ENCODE measurements around the gene CADM1.
"Not testable (repeated sequence)": the region's sequence is repeated elsewhere in the genome, so short reads cannot be mapped to it uniquely, and the experiment has no call there.

Gene CADM1

GRCh38 chr11:115476463-115477286 is 27.5 kb downstream of the CADM1 start:
- no peak for DNase-seq

DNA sequence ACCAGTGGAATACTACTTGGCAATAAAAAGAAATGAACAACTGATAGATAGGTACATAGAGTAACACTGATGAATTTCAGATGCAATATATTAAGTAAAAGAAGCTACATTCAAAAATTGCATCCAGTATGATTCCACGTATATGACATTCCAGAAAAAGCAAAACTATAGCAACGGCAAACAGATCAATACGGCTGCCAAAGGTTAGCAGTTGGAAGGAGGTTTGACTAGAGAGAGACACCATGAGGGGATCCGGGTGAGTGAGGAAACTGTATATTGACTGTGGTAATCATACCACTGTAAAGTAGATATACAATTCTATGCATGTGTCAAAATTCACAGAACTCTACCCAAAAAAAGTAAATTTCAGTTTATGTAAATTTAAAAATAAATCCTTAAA is 28.7 kb downstream of the CADM1 start:
- no peak for DNase-seq

GRCh38 chr11:115474306-115474705 is 29.9 kb downstream of the CADM1 start:
- not testable (repeated sequence) for DNase-seq

GRCh38 chr11:115473167-115473566 is 31.0 kb downstream of the CADM1 start:
- DNase-seq: no peak

GRCh38 chr11:115471367-115471766 is 32.8 kb downstream of the CADM1 start:
- DNase-seq: no peak

DNA sequence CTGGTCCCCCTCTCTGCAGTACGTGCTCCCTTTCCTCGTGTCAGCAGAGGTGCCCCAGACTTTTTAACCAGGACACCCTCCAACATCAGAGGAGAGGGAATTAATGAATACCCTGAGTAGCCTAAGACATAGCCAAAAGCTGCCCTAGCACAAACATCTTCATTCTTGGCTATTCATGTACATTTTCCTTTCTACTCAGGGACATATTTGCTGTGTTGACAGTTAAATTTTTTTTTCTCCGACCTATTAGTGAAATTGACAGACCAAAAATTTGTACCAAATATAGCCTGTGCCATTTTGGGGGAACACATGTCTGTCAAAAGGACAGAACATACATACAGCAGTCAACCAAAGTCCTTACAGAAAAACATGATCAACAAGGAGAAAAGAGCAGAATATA is 33.3 kb downstream of the CADM1 start:
- no peak for DNase-seq

- DNase-seq: no peak
Measured at GRCh38 chr11:115469361-115469760, 34.9 kb downstream of the CADM1 start.

GRCh38 chr11:115466122-115466521 is 38.1 kb downstream of the CADM1 start:
- DNase-seq: no peak

DNA sequence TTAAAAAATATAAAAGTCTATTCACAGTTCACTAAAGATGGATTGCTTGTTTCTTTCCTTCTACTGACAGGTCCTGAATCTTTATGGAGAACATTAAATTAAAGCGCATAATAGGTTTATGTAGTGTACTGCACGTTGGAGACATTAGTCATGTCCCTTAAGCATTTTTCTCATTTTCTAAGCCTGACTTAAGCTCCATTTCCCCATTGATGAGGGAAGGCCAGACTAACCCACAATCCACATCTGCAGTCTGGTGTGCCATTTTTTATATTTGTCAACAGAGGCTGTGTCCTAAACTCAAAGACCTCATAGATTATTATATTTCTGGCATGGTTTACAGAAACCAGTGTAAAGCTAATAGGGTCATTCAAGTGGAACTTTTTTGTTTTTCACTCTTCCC is 39.9 kb downstream of the CADM1 start:
- DNase-seq: peak; percentile 96

DNA sequence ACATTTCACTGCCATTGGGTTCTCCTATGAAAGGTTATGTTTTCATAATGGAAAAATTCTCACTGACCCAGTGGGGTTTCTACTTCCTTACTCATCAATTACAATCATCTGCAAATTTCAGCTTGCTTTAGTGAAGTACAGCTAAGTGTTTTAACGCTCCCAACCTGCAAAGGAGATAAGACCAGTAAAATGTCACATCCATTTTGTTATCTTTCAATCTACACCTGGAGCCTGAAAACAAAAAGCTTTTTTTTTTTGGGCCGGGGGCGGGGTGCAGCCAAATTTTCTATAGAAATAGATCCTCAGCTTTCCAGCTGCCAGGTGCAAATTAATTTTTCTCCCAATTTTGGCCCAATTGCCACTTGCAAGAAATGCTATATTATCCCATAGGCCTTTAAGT is 40.6 kb downstream of the CADM1 start:
- DNase-seq: no peak

DNA sequence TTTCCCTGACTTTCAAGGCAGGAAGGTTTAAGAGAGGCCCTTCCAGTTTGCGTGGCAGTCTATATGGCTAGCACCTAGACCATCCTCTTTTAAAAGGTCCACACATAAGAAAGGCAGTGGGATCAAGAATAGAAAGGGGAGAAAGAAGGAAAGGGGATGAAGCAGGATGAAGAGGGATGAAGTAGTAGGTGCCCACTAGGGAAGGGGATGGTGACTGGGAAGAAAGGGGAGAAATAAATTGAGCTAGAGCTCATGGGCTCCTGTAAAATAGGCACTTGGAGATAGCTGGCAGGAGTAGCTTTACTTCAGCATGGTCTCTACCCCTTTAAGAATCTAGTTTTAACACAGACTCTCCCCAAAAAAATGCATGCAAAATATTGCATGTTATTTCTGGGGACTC is 41.5 kb downstream of the CADM1 start:
- DNase-seq: no peak

DNA sequence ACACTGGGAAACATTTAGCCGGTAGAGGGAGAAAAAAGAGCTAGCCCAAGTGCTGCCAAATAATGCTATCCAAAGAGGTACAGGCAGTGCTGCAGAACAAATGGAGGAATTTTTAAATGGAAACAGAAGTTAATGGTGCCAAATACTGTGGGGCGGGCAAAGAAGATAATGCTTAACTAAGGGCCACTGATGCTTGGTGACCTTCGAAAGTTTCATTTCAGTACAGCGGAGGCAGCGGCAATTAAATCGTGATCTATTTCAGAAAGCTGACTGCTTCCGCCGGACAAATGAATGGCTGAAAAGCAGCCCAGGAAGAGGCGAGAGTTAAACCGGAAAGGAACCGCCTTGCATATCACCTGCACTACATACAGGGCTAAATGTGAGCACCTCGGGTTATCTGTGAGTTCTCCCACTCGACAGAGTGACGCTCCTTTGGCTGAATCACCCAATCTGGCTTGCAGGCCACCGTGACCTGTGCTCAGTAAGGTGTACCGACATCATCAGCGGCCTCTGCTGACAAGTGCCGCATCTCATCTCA is 42.1 kb downstream of the CADM1 start:
- DNase-seq: no peak

DNA sequence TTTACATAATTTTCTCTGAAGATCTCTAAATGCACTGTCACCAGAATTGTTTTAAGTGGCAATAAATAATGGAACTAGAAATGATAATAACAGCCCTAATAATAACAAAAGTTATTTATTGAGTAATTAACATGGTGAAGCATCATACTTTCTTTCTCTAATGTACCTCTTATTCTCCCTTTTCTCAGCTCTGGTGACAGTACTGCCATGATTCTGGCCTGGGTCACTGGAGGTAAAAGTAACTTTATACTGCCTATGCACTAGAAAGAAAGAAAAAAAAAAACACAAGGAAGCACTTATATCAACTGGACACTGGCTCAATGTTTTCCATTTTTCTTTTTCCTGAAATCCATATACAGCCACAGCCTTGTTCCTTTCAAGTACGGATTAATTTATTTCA is 43.7 kb downstream of the CADM1 start:
- no peak for DNase-seq

- peak; percentile 91 for DNase-seq
Measured at GRCh38 chr11:115459563-115459962, 44.7 kb downstream of the CADM1 start.

DNA sequence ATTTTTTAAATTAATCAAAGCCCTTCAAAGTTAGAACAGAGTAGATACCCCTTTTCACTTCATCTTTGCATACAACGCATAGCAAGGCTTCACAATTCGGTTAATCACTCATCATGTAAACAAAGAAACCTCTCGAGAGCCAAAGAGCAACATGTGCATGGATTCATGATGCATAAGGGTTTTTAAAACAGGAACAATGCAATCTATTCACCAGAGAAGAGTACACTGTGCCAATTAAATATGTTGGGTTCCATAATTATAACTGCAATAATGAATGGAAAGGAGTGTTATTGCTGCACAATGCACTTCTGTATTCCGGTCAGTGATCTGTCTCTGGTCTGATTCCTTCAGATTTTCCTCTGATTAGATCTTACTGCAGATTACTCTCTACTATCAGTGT is 45.3 kb downstream of the CADM1 start:
- no peak for DNase-seq

GRCh38 chr11:115456019-115456418 is 48.2 kb downstream of the CADM1 start:
- DNase-seq: peak; percentile 70

DNA sequence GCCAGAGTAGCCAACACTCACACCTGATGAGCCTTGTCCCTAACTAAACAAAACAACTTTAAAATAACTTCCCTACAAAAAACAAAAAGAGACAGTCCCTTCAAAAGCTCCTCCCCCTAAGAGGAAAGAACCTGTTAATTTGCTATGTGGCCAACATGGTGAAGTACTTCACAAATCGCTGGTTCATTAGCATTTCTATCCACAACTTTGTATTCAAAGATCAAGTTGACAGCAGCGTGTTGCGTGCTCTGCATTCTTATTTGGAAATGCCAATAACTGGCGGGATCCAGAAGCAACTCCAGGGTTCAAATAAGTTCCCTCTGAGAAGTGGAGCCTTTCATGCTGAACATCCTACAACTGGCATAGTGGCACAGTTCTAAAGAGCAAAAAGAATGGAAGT is 48.6 kb downstream of the CADM1 start:
- no peak for DNase-seq

DNA sequence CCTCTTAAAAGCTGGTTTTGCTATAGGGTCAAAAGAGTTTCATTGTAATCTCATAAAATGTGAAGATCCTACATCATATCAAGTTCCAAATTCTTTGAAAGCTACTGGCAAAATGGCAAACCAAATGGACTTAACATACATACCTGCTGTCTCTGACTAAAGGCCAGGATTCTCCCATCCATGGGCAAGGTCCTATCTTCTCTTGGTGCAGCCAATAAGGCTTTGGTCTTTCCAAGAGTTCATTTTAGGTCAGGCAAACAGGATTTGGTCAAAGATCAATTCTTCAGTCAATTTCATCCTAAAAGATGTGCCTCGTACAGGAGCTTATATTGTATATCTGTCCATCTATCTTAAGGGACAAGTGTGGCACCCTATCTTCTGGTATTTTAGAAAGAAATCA is 49.7 kb downstream of the CADM1 start:
- DNase-seq: no peak

DNA sequence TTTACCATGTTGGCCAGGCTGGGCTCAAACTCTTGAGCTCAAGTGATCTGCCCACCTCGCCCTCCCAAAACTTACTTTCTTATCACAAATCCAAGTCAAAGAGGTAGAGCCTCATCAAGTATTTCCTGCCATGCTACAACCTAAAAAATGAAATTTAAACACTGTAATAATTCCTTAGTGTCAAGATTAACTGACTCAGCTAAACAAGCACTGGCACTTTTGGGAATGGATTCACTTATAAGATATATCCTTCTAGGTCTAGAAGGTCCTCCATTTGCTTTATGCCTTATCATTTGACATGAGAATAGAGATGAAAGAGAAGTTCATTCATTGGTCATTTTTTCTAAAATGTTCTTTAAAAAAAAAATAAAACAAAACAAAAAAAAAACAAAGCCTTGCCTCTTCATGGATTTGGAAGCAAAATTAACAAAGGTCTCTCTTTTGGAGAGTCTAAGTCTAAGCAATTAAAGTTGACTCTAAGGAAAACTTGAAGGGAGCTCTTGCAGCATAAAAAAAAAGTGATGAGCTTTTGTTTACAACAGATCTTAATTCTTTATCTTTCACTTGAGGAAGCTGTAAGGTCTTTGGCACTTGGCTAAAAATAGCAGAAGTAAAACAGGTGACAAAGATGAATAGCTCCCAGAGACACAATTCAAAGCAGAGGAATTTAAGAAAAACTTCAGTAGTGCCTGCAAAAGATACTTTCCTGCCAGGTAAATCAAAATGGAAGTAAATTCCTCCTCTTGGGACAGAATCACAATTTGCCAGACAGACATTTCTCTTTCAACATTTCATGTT is 50.3 kb downstream of the CADM1 start:
- DNase-seq: no peak

- DNase-seq: no peak
Measured at GRCh38 chr11:115452241-115452640, 52.0 kb downstream of the CADM1 start.

GRCh38 chr11:115450519-115450918 is 53.7 kb downstream of the CADM1 start:
- no peak for DNase-seq

GRCh38 chr11:115447273-115447864 is 56.8 kb downstream of the CADM1 start:
- DNase-seq: no peak

GRCh38 chr11:115446214-115446613 is 58.0 kb downstream of the CADM1 start:
- DNase-seq: no peak
